ENCODE data around the gene GLTP. TPM values are rescaled to one million over a fixed set of nuclear protein-coding genes. Genes with fewer than 3 reads are reported as not detected.
"Not testable (repeated sequence)": the region's sequence is repeated elsewhere in the genome, so short reads cannot be mapped to it uniquely, and the experiment has no call there.

GLTP gene
- total RNA-seq, 1 experiment from 2014 or later: 25.8 TPM

DNA sequence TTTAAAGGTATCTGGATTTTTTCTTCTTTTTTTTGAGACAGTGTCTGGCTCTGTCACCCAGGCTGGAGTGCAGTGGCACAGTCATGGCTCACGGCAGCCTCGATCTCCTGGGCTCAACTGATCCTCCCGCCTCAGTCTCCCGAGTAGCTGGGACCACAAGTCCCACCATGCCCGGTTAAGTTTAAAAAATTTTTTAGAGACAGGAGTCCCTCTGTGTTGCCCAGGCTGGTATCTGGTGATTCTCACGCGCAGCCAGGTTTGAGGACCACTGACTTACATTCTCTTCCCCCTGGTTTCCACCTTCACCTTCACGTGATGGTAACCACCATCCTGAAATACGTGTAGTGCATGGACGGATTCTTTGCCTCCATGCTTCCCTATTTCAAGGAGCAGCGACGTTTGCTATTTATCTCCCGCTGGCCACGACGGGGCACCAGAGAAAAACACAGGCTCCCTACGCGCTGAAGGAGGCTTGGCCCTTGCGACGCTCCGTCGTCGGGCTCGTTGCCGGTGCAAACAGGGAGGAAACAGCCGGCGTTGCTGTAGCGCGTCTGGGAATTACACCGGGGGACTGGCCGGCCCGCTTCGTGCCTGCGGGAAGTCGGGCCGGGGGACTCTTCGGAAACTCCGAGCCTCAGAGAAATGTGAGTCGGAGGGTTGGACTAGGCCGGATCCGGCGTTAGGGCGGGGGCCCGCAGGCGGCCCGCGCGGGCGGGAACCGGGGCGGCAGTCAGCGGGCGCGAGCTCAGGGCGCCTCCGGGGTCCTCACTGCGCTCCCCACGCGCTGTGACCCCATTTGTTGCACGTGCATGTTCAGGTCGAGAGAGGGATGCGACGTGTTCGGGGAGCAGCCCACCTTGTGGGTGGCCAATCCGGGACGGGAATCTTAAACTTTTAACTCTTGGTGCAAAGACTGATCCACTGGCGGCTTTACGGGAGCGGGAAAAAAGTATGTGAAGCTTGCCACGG, 19.7 kb upstream of the GLTP start, which contains the start of gene TCHP (continued):
- TF ChIP-seq RELA (CRISPR knock-in tag; IDR thresholded peaks at IDR 0.05; ENCODE audit: borderline replicate concordance) (0 out of 2 replicates have a peak, but pooled peaks have one; percentile 62), IRF2 (CRISPR knock-in tag; IDR thresholded peaks at IDR 0.05; ENCODE audit: borderline replicate concordance, low read depth) (no peak), GRHL2 (CRISPR knock-in tag; IDR thresholded peaks at IDR 0.05; ENCODE audit: insufficient replicate concordance, severe bottlenecking) (no peak), NR3C1 (CRISPR knock-in tag; conservative IDR thresholded peaks at IDR 0.05; ENCODE audit: low read depth) (no peak), PRRX2 (CRISPR knock-in tag; IDR thresholded peaks at IDR 0.05) (no peak), ATF1 (CRISPR knock-in tag; IDR thresholded peaks at IDR 0.05) (0 out of 2 replicates have a peak, but pooled peaks have one; percentile 25), FOXK1 (CRISPR knock-in tag; IDR thresholded peaks at IDR 0.05) (peak; percentile 84), TEAD1 (CRISPR knock-in tag; IDR thresholded peaks at IDR 0.05) (no peak), ZNF232 (CRISPR knock-in tag; IDR thresholded peaks at IDR 0.05) (0 out of 2 replicates have a peak, but pooled peaks have one; percentile 68), ZNF423 (CRISPR knock-in tag; IDR thresholded peaks at IDR 0.05) (no peak; the same call in 1 of the 2 replicates)
- TF ChIP-seq, protein P1, sequence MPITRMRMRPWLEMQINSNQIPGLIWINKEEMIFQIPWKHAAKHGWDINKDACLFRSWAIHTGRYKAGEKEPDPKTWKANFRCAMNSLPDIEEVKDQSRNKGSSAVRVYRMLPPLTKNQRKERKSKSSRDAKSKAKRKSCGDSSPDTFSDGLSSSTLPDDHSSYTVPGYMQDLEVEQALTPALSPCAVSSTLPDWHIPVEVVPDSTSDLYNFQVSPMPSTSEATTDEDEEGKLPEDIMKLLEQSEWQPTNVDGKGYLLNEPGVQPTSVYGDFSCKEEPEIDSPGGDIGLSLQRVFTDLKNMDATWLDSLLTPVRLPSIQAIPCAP (CRISPR knock-in tag; IDR thresholded peaks at IDR 0.05): no peak

DNA sequence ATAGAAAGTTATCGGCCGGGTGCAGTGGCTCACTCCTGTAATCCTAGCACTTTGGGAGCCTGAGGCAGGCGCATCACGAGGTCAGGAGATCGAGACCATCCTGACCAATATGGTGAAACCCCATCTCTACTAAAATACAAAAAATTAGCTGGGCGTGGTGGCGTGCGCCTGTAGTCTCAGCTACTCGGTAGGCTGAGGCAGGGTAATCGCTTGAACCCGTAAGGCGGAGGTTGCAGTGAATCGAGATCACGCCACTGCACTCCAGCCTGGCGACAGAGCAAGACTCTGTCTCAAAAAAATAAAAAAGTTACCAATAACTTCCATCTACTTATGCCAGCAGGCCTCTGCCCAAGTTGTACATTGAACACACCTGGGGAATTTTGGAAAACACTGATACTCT, 19.0 kb upstream of the GLTP start:
- peaks cover 99% of the 10 kb centered on the region for H3K27me3 Mint-ChIP-seq (ENCODE audit: low read depth)
- H3K9me3 Mint-ChIP-seq; ATAC-seq; DNase-seq (ENCODE audit: low spot score); H3K27ac Mint-ChIP-seq; POLR2A ChIA-PET: not testable (repeated sequence)
- CTCF ChIA-PET: interaction anchor here (1.7 kb wide), 1 partner anchor 54 kb away, joined by 6 read pairs; no protein-coding TSS in a partner anchor
- peaks cover 24% of the 10 kb centered on the region for H3K4me1 Mint-ChIP-seq
- H3K36me3 Mint-ChIP-seq: peaks cover 12% of the 10 kb centered on the region
- peak overlapping the region; percentile 85; the same call in 1 of the 2 replicates for H3K4me3 Mint-ChIP-seq

DNA sequence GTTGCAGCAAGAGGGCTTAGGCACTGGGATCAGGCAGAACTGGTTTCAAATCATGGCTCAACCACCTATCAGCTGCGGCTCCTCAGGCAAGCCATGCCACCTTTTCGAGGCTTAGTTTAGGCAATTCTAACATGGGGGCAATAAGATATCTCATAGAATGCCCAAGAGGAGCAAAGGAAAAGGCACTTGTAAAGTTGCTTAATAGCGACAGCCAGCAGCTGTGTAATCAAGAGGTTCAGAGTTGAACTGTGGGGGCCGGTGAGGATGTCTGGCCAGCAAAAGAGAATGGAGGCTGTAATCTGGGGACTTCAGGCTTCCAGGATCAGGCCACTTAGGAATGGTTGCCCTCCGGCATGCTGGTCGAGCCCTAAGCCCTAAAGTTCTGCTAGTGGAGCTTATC, 16.7 kb upstream of the GLTP start:
- Mint-ChIP-seq H3K4me1 (peaks cover 17% of the 10 kb centered on the region), H3K4me3 (no peak overlapping the region), H3K27me3 (ENCODE audit: low read depth) (peaks cover 99% of the 10 kb centered on the region), H3K36me3 (no peaks in the 10 kb centered on the region), H3K27ac (no peak overlapping the region), H3K9me3 (no peaks in the 10 kb centered on the region)
- ATAC-seq: no peak
- POLR2A ChIA-PET: no interaction called here
- CTCF ChIA-PET: no interaction called here
- DNase-seq (ENCODE audit: low spot score): no peak
- TF ChIP-seq, protein P2, sequence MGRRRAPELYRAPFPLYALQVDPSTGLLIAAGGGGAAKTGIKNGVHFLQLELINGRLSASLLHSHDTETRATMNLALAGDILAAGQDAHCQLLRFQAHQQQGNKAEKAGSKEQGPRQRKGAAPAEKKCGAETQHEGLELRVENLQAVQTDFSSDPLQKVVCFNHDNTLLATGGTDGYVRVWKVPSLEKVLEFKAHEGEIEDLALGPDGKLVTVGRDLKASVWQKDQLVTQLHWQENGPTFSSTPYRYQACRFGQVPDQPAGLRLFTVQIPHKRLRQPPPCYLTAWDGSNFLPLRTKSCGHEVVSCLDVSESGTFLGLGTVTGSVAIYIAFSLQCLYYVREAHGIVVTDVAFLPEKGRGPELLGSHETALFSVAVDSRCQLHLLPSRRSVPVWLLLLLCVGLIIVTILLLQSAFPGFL (CRISPR knock-in tag; IDR thresholded peaks at IDR 0.05; ENCODE audit: borderline replicate concordance): no peak
- TF ChIP-seq, protein P3, sequence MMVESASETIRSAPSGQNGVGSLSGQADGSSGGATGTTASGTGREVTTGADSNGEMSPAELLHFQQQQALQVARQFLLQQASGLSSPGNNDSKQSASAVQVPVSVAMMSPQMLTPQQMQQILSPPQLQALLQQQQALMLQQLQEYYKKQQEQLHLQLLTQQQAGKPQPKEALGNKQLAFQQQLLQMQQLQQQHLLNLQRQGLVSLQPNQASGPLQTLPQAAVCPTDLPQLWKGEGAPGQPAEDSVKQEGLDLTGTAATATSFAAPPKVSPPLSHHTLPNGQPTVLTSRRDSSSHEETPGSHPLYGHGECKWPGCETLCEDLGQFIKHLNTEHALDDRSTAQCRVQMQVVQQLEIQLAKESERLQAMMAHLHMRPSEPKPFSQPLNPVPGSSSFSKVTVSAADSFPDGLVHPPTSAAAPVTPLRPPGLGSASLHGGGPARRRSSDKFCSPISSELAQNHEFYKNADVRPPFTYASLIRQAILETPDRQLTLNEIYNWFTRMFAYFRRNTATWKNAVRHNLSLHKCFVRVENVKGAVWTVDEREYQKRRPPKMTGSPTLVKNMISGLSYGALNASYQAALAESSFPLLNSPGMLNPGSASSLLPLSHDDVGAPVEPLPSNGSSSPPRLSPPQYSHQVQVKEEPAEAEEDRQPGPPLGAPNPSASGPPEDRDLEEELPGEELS (CRISPR knock-in tag; IDR thresholded peaks at IDR 0.05): no peak
- TF ChIP-seq ZNF396 (CRISPR knock-in tag; IDR thresholded peaks at IDR 0.05; ENCODE audit: borderline replicate concordance) (no peak), ELF4 (CRISPR knock-in tag; IDR thresholded peaks at IDR 0.05; ENCODE audit: low read depth) (no peak), ZNF423 (CRISPR knock-in tag; IDR thresholded peaks at IDR 0.05) (no peak), RORB (CRISPR knock-in tag; IDR thresholded peaks at IDR 0.05) (no peak)
- TF ChIP-seq, protein P4, sequence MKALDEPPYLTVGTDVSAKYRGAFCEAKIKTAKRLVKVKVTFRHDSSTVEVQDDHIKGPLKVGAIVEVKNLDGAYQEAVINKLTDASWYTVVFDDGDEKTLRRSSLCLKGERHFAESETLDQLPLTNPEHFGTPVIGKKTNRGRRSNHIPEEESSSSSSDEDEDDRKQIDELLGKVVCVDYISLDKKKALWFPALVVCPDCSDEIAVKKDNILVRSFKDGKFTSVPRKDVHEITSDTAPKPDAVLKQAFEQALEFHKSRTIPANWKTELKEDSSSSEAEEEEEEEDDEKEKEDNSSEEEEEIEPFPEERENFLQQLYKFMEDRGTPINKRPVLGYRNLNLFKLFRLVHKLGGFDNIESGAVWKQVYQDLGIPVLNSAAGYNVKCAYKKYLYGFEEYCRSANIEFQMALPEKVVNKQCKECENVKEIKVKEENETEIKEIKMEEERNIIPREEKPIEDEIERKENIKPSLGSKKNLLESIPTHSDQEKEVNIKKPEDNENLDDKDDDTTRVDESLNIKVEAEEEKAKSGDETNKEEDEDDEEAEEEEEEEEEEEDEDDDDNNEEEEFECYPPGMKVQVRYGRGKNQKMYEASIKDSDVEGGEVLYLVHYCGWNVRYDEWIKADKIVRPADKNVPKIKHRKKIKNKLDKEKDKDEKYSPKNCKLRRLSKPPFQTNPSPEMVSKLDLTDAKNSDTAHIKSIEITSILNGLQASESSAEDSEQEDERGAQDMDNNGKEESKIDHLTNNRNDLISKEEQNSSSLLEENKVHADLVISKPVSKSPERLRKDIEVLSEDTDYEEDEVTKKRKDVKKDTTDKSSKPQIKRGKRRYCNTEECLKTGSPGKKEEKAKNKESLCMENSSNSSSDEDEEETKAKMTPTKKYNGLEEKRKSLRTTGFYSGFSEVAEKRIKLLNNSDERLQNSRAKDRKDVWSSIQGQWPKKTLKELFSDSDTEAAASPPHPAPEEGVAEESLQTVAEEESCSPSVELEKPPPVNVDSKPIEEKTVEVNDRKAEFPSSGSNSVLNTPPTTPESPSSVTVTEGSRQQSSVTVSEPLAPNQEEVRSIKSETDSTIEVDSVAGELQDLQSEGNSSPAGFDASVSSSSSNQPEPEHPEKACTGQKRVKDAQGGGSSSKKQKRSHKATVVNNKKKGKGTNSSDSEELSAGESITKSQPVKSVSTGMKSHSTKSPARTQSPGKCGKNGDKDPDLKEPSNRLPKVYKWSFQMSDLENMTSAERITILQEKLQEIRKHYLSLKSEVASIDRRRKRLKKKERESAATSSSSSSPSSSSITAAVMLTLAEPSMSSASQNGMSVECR (CRISPR knock-in tag; IDR thresholded peaks at IDR 0.05; ENCODE audit: borderline replicate concordance): no peak
- TF ChIP-seq, protein P5, sequence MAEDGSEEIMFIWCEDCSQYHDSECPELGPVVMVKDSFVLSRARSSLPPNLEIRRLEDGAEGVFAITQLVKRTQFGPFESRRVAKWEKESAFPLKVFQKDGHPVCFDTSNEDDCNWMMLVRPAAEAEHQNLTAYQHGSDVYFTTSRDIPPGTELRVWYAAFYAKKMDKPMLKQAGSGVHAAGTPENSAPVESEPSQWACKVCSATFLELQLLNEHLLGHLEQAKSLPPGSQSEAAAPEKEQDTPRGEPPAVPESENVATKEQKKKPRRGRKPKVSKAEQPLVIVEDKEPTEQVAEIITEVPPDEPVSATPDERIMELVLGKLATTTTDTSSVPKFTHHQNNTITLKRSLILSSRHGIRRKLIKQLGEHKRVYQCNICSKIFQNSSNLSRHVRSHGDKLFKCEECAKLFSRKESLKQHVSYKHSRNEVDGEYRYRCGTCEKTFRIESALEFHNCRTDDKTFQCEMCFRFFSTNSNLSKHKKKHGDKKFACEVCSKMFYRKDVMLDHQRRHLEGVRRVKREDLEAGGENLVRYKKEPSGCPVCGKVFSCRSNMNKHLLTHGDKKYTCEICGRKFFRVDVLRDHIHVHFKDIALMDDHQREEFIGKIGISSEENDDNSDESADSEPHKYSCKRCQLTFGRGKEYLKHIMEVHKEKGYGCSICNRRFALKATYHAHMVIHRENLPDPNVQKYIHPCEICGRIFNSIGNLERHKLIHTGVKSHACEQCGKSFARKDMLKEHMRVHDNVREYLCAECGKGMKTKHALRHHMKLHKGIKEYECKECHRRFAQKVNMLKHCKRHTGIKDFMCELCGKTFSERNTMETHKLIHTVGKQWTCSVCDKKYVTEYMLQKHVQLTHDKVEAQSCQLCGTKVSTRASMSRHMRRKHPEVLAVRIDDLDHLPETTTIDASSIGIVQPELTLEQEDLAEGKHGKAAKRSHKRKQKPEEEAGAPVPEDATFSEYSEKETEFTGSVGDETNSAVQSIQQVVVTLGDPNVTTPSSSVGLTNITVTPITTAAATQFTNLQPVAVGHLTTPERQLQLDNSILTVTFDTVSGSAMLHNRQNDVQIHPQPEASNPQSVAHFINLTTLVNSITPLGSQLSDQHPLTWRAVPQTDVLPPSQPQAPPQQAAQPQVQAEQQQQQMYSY (CRISPR knock-in tag; IDR thresholded peaks at IDR 0.05): no peak

Measured in WTC11 (cell line).